ENCODE data around the gene EPC1.

GRCh38 chr10:32225976-32226375 is 121.0 kb downstream of the EPC1 start:
- TF ChIP-seq, protein P1, sequence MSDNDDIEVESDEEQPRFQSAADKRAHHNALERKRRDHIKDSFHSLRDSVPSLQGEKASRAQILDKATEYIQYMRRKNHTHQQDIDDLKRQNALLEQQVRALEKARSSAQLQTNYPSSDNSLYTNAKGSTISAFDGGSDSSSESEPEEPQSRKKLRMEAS (IDR thresholded peaks at IDR 0.05; ENCODE audit: low read depth, low read length), result no peak
- TF ChIP-seq RFX5 (IDR thresholded peaks at IDR 0.05; ENCODE audit: low read depth, low read length) (no peak), FOXM1 (IDR thresholded peaks at IDR 0.05; ENCODE audit: low read depth, low read length) (no peak), POLR2A (IDR thresholded peaks at IDR 0.05; ENCODE audit: low read depth, low read length) (no peak), CUX1 (IDR thresholded peaks at IDR 0.05; ENCODE audit: insufficient replicate concordance, low read depth, low read length) (no peak), CTCF (IDR thresholded peaks at IDR 0.05 in 2 of 3, conservative IDR thresholded peaks at IDR 0.05 in 1 of 3; ENCODE audit: control insufficient read depth in 2 of 3, extremely low read depth in 1 of 3, insufficient read depth in 1 of 3, low read depth in 3 of 3, low read length in 3 of 3) (no peak), SIN3A (IDR thresholded peaks at IDR 0.05; ENCODE audit: low read depth, low read length) (no peak), YY1 (IDR thresholded peaks at IDR 0.05; ENCODE audit: low read depth, low read length) (no peak), EZH2 (IDR thresholded peaks at IDR 0.05; ENCODE audit: borderline replicate concordance, control insufficient read depth, low read depth, low read length) (no peak), POLR2AphosphoS5 (IDR thresholded peaks at IDR 0.05; ENCODE audit: low read length) (no peak)
- TF ChIP-seq, protein P2, sequence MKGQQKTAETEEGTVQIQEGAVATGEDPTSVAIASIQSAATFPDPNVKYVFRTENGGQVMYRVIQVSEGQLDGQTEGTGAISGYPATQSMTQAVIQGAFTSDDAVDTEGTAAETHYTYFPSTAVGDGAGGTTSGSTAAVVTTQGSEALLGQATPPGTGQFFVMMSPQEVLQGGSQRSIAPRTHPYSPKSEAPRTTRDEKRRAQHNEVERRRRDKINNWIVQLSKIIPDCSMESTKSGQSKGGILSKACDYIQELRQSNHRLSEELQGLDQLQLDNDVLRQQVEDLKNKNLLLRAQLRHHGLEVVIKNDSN (IDR thresholded peaks at IDR 0.05; ENCODE audit: borderline replicate concordance, extremely low read length, insufficient read depth, low read depth, low read length), result no peak

Measured in GM12878 (cell line).